ENCODE data around the gene C19orf33.

GRCh38 chr19:38283271-38283670 is 20.8 kb upstream of the C19orf33 start:
- TF ChIP-seq JUND (IDR thresholded peaks at IDR 0.05) (no peak), SP1 (IDR thresholded peaks at IDR 0.05; ENCODE audit: low read depth) (no peak), EZH2 (IDR thresholded peaks at IDR 0.05) (no peak), POLR2A (IDR thresholded peaks at IDR 0.05; ENCODE audit: borderline replicate concordance, extremely low read depth, insufficient read depth, insufficient read length) (no peak), ZNF274 (IDR thresholded peaks at IDR 0.05; ENCODE audit: low read depth, low read length) (no peak), RAD21 (IDR thresholded peaks at IDR 0.05; ENCODE audit: low read depth) (no peak), FOSL1 (IDR thresholded peaks at IDR 0.05; ENCODE audit: low read depth) (no peak), YY1 (IDR thresholded peaks at IDR 0.05; ENCODE audit: extremely low read depth, insufficient replicate concordance, low read depth, low read length) (no peak), CEBPB (IDR thresholded peaks at IDR 0.05; ENCODE audit: low read depth) (no peak), REST (IDR thresholded peaks at IDR 0.05; ENCODE audit: low read depth) (no peak), SRF (IDR thresholded peaks at IDR 0.05; ENCODE audit: low read depth) (no peak), ZBTB33 (IDR thresholded peaks at IDR 0.05; ENCODE audit: extremely low read depth, insufficient replicate concordance, low read length) (no peak)
- TF ChIP-seq, protein P1, sequence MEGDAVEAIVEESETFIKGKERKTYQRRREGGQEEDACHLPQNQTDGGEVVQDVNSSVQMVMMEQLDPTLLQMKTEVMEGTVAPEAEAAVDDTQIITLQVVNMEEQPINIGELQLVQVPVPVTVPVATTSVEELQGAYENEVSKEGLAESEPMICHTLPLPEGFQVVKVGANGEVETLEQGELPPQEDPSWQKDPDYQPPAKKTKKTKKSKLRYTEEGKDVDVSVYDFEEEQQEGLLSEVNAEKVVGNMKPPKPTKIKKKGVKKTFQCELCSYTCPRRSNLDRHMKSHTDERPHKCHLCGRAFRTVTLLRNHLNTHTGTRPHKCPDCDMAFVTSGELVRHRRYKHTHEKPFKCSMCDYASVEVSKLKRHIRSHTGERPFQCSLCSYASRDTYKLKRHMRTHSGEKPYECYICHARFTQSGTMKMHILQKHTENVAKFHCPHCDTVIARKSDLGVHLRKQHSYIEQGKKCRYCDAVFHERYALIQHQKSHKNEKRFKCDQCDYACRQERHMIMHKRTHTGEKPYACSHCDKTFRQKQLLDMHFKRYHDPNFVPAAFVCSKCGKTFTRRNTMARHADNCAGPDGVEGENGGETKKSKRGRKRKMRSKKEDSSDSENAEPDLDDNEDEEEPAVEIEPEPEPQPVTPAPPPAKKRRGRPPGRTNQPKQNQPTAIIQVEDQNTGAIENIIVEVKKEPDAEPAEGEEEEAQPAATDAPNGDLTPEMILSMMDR (IDR thresholded peaks at IDR 0.05 in 2 of 3, conservative IDR thresholded peaks at IDR 0.05 in 1 of 3; ENCODE audit: borderline replicate concordance in 1 of 3, insufficient read depth in 1 of 3, low read depth in 2 of 3, low read length in 2 of 3): no peak
